ENCODE data around the gene FLYWCH1.

DNA sequence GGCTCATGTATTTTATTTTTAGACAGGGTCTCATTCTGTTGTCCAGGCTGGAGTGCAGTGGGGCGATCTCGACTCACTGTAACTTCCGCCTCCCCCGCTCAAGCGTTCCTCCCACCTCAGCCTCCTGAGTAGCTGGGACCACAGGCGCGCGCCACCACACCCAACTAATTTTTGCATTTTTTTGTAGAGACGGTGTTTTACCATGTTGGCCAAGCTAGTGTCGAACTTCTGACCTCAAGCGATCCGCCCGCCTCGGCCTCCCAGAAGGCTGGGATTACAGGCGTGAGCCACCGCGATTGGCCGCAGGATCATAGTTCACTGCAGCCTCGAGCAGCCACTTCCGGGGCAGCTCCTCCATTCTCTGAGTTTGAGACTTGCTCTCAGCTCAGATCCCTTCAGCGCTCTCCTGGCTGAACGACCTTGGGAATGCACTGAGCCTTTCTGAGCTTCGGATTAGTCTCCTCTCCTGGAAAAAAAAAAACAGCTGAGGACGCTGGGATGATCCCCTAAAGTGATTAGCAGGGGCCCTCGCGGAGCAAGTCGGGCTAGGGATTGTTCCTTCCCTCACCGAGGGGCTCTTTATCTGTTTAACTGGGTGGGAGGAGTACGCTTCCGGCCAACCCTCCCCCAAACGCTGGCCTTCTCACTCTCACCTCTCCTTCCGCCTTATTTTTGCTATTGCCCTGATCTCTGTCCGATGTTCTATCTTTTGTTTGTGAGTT lies 69.6 kb downstream of the FLYWCH1 start:
- TF ChIP-seq, protein P1, sequence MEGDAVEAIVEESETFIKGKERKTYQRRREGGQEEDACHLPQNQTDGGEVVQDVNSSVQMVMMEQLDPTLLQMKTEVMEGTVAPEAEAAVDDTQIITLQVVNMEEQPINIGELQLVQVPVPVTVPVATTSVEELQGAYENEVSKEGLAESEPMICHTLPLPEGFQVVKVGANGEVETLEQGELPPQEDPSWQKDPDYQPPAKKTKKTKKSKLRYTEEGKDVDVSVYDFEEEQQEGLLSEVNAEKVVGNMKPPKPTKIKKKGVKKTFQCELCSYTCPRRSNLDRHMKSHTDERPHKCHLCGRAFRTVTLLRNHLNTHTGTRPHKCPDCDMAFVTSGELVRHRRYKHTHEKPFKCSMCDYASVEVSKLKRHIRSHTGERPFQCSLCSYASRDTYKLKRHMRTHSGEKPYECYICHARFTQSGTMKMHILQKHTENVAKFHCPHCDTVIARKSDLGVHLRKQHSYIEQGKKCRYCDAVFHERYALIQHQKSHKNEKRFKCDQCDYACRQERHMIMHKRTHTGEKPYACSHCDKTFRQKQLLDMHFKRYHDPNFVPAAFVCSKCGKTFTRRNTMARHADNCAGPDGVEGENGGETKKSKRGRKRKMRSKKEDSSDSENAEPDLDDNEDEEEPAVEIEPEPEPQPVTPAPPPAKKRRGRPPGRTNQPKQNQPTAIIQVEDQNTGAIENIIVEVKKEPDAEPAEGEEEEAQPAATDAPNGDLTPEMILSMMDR (IDR thresholded peaks at IDR 0.05): no peak
- TF ChIP-seq EZH2 (IDR thresholded peaks at IDR 0.05): no peak
- no peak for TF ChIP-seq EZH2phosphoT487 (IDR thresholded peaks at IDR 0.05)
